SK-N-SH treated with all-trans-retinoic acid at 6 μM for 48 hours (cell line): ENCODE results near the gene NXPH2.

Experiments used
- ARNTL ChIP-seq: fragments of 450-650 bp; formaldehyde crosslinking; IDR thresholded peaks from 2 replicates; pipeline ENCODE4 v1.5.0; 2020; ENCODE audit warnings: low read depth, mild to moderate bottlenecking, moderate library complexity, borderline replicate concordance
- CSDC2 ChIP-seq: fragments of 250-450 bp; sonication (Bioruptor Pico); IDR thresholded peaks from 2 replicates; pipeline ENCODE4 v1.5.0; 2020; ENCODE audit warnings: mild to moderate bottlenecking, moderate library complexity
- RARB ChIP-seq: fragments of 250-450 bp; sonication (Bioruptor Pico); IDR thresholded peaks from 2 replicates; pipeline ENCODE4 v1.8.0; 2021; ENCODE audit warnings: mild to moderate bottlenecking, moderate library complexity
- SNAI2 ChIP-seq: fragments of 250-450 bp; sonication (Bioruptor Pico); IDR thresholded peaks from 2 replicates; pipeline ENCODE4 v1.5.0; 2020; ENCODE audit warnings: mild to moderate bottlenecking, moderate library complexity
- TCF4 ChIP-seq: fragments of 250-450 bp; sonication (Bioruptor Pico); IDR thresholded peaks from 2 replicates; pipeline ENCODE4 v1.8.0; 2021; ENCODE audit warnings: mild to moderate bottlenecking, moderate library complexity, borderline replicate concordance
- ZC3H10 ChIP-seq: fragments of 250-450 bp; sonication (Bioruptor Pico); IDR thresholded peaks from 2 replicates; pipeline ENCODE4 v1.5.1; 2021; ENCODE audit warnings: mild to moderate bottlenecking, moderate library complexity
- ZFP30 ChIP-seq: fragments of 450-650 bp; formaldehyde crosslinking; IDR thresholded peaks from 2 replicates; pipeline ENCODE4 v1.5.0; 2022; ENCODE audit warnings: mild to moderate bottlenecking, moderate library complexity
- ZNF70 ChIP-seq: fragments of 450-650 bp; formaldehyde crosslinking; IDR thresholded peaks from 2 replicates; pipeline ENCODE4 v1.5.0; 2020; ENCODE audit warnings: mild to moderate bottlenecking, moderate library complexity
- TF ChIP-seq, protein P1 (sequence below): fragments of 250-450 bp; sonication (Bioruptor Pico); IDR thresholded peaks from 2 replicates; pipeline ENCODE4 v1.8.0; 2020; ENCODE audit warnings: mild to moderate bottlenecking, moderate library complexity, borderline replicate concordance
- TF ChIP-seq, protein P2 (sequence below): fragments of 250-450 bp; sonication (Bioruptor Pico); IDR thresholded peaks from 2 replicates; pipeline ENCODE4 v1.5.0; 2020; ENCODE audit warnings: mild to moderate bottlenecking, moderate library complexity
- TF ChIP-seq, protein P3 (sequence below): fragments of 250-450 bp; sonication (Bioruptor Pico); IDR thresholded peaks from 2 replicates; pipeline ENCODE4 v1.8.0; 2021; ENCODE audit warnings: low read depth, mild to moderate bottlenecking, moderate library complexity, borderline replicate concordance
- TF ChIP-seq, protein P4 (sequence below): fragments of 250-450 bp; sonication (Bioruptor Pico); IDR thresholded peaks from 2 replicates; pipeline ENCODE4 v1.5.1; 2020; ENCODE audit warnings: low read depth, mild to moderate bottlenecking, moderate library complexity
- TF ChIP-seq, protein P5 (sequence below): fragments of 250-450 bp; sonication (Bioruptor Pico); IDR thresholded peaks from 2 replicates; pipeline ENCODE4 v1.5.1; 2021; ENCODE audit warnings: mild to moderate bottlenecking, moderate library complexity

DNA sequence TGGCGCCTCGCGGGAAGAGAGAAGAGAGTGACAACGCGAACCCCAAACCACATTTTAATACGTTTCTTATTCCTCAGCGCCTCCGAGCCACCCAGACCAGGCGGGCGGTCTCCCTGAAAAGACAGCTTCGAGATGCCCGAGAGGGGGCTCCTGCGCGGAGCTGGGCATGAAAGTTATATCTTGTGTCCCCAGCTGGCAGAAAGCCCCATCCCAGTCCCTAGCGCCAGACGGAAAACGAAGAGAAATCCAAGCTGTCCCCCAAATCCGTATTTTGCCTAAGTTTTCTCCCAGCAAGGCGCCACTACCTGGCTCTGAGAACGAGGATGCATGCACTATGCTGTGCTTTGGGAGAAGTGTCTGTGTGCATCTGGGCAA lies 797 bp downstream of the NXPH2 start:
- TF ChIP-seq, protein P1, sequence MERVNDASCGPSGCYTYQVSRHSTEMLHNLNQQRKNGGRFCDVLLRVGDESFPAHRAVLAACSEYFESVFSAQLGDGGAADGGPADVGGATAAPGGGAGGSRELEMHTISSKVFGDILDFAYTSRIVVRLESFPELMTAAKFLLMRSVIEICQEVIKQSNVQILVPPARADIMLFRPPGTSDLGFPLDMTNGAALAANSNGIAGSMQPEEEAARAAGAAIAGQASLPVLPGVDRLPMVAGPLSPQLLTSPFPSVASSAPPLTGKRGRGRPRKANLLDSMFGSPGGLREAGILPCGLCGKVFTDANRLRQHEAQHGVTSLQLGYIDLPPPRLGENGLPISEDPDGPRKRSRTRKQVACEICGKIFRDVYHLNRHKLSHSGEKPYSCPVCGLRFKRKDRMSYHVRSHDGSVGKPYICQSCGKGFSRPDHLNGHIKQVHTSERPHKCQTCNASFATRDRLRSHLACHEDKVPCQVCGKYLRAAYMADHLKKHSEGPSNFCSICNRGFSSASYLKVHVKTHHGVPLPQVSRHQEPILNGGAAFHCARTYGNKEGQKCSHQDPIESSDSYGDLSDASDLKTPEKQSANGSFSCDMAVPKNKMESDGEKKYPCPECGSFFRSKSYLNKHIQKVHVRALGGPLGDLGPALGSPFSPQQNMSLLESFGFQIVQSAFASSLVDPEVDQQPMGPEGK = no peak
- no peak for TF ChIP-seq TCF4 (CRISPR knock-in tag)
- TF ChIP-seq, protein P2, sequence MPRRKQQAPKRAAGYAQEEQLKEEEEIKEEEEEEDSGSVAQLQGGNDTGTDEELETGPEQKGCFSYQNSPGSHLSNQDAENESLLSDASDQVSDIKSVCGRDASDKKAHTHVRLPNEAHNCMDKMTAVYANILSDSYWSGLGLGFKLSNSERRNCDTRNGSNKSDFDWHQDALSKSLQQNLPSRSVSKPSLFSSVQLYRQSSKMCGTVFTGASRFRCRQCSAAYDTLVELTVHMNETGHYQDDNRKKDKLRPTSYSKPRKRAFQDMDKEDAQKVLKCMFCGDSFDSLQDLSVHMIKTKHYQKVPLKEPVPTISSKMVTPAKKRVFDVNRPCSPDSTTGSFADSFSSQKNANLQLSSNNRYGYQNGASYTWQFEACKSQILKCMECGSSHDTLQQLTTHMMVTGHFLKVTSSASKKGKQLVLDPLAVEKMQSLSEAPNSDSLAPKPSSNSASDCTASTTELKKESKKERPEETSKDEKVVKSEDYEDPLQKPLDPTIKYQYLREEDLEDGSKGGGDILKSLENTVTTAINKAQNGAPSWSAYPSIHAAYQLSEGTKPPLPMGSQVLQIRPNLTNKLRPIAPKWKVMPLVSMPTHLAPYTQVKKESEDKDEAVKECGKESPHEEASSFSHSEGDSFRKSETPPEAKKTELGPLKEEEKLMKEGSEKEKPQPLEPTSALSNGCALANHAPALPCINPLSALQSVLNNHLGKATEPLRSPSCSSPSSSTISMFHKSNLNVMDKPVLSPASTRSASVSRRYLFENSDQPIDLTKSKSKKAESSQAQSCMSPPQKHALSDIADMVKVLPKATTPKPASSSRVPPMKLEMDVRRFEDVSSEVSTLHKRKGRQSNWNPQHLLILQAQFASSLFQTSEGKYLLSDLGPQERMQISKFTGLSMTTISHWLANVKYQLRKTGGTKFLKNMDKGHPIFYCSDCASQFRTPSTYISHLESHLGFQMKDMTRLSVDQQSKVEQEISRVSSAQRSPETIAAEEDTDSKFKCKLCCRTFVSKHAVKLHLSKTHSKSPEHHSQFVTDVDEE (CRISPR knock-in tag) = no peak
- no peak for TF ChIP-seq ZFP30 (CRISPR knock-in tag)
- TF ChIP-seq, protein P3, sequence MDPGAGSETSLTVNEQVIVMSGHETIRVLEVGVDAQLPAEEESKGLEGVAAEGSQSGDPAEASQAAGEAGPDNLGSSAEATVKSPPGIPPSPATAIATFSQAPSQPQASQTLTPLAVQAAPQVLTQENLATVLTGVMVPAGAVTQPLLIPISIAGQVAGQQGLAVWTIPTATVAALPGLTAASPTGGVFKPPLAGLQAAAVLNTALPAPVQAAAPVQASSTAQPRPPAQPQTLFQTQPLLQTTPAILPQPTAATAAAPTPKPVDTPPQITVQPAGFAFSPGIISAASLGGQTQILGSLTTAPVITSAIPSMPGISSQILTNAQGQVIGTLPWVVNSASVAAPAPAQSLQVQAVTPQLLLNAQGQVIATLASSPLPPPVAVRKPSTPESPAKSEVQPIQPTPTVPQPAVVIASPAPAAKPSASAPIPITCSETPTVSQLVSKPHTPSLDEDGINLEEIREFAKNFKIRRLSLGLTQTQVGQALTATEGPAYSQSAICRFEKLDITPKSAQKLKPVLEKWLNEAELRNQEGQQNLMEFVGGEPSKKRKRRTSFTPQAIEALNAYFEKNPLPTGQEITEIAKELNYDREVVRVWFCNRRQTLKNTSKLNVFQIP (CRISPR knock-in tag) = no peak
- TF ChIP-seq ARNTL (CRISPR knock-in tag) = no peak
- TF ChIP-seq, protein P4, sequence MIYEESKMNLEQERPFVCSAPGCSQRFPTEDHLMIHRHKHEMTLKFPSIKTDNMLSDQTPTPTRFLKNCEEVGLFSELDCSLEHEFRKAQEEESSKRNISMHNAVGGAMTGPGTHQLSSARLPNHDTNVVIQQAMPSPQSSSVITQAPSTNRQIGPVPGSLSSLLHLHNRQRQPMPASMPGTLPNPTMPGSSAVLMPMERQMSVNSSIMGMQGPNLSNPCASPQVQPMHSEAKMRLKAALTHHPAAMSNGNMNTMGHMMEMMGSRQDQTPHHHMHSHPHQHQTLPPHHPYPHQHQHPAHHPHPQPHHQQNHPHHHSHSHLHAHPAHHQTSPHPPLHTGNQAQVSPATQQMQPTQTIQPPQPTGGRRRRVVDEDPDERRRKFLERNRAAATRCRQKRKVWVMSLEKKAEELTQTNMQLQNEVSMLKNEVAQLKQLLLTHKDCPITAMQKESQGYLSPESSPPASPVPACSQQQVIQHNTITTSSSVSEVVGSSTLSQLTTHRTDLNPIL (CRISPR knock-in tag) = no peak
- TF ChIP-seq, protein P5, sequence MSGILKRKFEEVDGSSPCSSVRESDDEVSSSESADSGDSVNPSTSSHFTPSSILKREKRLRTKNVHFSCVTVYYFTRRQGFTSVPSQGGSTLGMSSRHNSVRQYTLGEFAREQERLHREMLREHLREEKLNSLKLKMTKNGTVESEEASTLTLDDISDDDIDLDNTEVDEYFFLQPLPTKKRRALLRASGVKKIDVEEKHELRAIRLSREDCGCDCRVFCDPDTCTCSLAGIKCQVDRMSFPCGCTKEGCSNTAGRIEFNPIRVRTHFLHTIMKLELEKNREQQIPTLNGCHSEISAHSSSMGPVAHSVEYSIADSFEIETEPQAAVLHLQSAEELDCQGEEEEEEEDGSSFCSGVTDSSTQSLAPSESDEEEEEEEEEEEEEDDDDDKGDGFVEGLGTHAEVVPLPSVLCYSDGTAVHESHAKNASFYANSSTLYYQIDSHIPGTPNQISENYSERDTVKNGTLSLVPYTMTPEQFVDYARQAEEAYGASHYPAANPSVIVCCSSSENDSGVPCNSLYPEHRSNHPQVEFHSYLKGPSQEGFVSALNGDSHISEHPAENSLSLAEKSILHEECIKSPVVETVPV (CRISPR knock-in tag) = no peak
- TF ChIP-seq ZC3H10 (CRISPR knock-in tag) = no peak
- TF ChIP-seq SNAI2 (CRISPR knock-in tag) = no peak
- TF ChIP-seq CSDC2 (CRISPR knock-in tag) = no peak
- TF ChIP-seq ZNF70 (CRISPR knock-in tag) = no peak
- no peak for TF ChIP-seq RARB (CRISPR knock-in tag)
